Measurements from ENCODE around the gene TMEM132E.

DNA sequence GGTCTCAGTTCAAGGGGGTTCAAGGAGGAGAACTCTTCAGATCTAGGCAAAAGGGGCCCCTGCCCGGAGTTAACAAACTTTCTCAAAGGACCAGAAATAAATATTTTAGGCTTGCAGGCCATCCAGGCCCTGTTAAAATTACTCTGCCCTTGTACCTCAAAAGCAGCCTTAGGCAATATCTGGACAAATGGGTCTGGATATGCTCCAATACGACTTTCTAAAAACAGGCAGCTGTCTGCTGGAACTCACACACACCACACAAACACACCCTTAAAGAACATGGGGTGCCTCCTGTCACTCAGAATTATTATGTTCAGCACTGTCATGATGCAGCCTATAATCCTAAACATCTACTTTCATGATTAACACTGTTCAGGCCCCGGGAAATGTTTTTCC, 75.5 kb downstream of the TMEM132E start:
- TF ChIP-seq, protein P1, sequence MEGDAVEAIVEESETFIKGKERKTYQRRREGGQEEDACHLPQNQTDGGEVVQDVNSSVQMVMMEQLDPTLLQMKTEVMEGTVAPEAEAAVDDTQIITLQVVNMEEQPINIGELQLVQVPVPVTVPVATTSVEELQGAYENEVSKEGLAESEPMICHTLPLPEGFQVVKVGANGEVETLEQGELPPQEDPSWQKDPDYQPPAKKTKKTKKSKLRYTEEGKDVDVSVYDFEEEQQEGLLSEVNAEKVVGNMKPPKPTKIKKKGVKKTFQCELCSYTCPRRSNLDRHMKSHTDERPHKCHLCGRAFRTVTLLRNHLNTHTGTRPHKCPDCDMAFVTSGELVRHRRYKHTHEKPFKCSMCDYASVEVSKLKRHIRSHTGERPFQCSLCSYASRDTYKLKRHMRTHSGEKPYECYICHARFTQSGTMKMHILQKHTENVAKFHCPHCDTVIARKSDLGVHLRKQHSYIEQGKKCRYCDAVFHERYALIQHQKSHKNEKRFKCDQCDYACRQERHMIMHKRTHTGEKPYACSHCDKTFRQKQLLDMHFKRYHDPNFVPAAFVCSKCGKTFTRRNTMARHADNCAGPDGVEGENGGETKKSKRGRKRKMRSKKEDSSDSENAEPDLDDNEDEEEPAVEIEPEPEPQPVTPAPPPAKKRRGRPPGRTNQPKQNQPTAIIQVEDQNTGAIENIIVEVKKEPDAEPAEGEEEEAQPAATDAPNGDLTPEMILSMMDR (IDR thresholded peaks at IDR 0.05), result no peak
- TF ChIP-seq POLR2A (IDR thresholded peaks at IDR 0.05), result no peak
